HG02970 (cell line): ENCODE results near the gene ADD2.

Experiments
- ATAC-seq: cut with Tn5 transposase; IDR thresholded peaks from one replicate; pipeline ENCODE4 v1.9.1; 2021; ENCODE audit warnings: mild to moderate bottlenecking, moderate library complexity, moderate number of reproducible peaks; ENCODE audit not compliant: unreplicated experiment, low FRiP score

ADD2 gene

GRCh38 chr2:70785137-70785911 lies 17.3 kb upstream of the ADD2 start:
- no peak for ATAC-seq

GRCh38 chr2:70784320-70784719 lies 16.3 kb upstream of the ADD2 start:
- ATAC-seq = no peak

- no peak for ATAC-seq
Measured at GRCh38 chr2:70779911-70780545, 12.0 kb upstream of the ADD2 start.

GRCh38 chr2:70779491-70779890 lies 11.5 kb upstream of the ADD2 start:
- no peak for ATAC-seq

- ATAC-seq = no peak
Measured at GRCh38 chr2:70778676-70779075, 10.7 kb upstream of the ADD2 start.

GRCh38 chr2:70777450-70777849 lies 9.4 kb upstream of the ADD2 start:
- no peak for ATAC-seq

- no peak for ATAC-seq
Measured at GRCh38 chr2:70776266-70776665, 8.3 kb upstream of the ADD2 start.

- ATAC-seq = no peak
Measured at GRCh38 chr2:70775141-70775540, 7.1 kb upstream of the ADD2 start.

- ATAC-seq = no peak
Measured at GRCh38 chr2:70772486-70773155, 4.6 kb upstream of the ADD2 start.

- ATAC-seq = no peak
Measured at GRCh38 chr2:70771446-70771845, 3.4 kb upstream of the ADD2 start.

GRCh38 chr2:70769450-70769849 lies 1.4 kb upstream of the ADD2 start:
- ATAC-seq = no peak

- no peak for ATAC-seq
Measured at GRCh38 chr2:70768590-70769085, 638 bp upstream of the ADD2 start.

- ATAC-seq = no peak
Measured at GRCh38 chr2:70767079-70767698, 811 bp downstream of the ADD2 start.

- ATAC-seq = no peak
Measured at GRCh38 chr2:70766357-70767078, 1.5 kb downstream of the ADD2 start.

- ATAC-seq = no peak
Measured at GRCh38 chr2:70765507-70765906, 2.5 kb downstream of the ADD2 start.

GRCh38 chr2:70759446-70759845 lies 8.6 kb downstream of the ADD2 start:
- ATAC-seq = no peak

GRCh38 chr2:70757966-70758365 lies 10.0 kb downstream of the ADD2 start:
- ATAC-seq = no peak

- ATAC-seq = no peak
Measured at GRCh38 chr2:70757360-70757759, 10.6 kb downstream of the ADD2 start.

GRCh38 chr2:70756128-70756527 lies 11.9 kb downstream of the ADD2 start:
- no peak for ATAC-seq

GRCh38 chr2:70753902-70754301 lies 14.1 kb downstream of the ADD2 start:
- no peak for ATAC-seq
